Measurements from ENCODE around the gene PLXND1.

Gene PLXND1

GRCh38 chr3:129626744-129627349, 20.4 kb upstream of the PLXND1 start:
- DNase-seq (ENCODE audit: low read depth in 2 of 2): peak in 1 of 2 donors; percentile 64

DNA sequence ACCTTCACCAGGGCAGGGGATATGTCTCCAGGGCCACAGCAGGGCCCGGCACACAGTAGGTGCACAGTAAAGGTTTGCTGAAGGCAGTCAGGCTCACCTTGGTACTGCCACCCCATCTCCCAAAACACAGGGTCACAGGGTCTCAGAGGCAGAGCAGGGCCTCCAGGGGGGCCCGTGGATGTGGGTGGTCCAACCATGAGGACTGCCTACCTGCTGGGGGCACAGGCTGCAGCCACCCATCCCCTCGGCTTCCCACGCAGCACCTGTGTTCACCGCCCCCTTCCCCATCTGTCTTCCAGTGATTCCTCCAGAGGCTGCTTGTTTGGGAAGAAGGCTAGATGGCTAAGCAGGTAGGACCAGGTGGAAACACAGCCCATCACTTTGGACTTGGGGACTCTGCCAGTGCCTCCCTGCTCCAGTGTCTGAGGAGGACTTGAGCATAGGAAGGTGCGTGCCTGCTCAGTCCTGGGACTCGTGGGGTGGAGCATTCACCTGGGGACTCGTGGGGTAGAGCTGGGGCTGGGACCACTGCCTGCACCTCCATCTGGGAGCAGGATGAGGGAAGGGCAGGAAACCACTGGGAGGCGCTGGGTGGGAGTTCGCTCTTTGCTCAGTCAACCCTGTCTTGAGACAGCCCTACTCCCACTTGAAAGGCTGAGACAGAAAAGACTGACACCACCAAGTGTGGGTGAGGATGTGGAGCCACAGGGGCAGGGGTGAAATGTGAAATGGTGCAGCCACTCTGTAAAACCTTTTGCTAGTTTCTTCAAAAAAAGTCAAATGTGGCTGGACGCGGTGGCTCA, 18.8 kb upstream of the PLXND1 start:
- no peak for DNase-seq (ENCODE audit: low read depth in 2 of 2)

- no peak for DNase-seq (ENCODE audit: low read depth in 2 of 2)
These were observed 18.0 kb upstream of the PLXND1 start for GRCh38 chr3:129624347-129625071.

- DNase-seq (ENCODE audit: low read depth in 2 of 2): no peak
These were observed 17.1 kb upstream of the PLXND1 start for GRCh38 chr3:129623447-129624118.

DNA sequence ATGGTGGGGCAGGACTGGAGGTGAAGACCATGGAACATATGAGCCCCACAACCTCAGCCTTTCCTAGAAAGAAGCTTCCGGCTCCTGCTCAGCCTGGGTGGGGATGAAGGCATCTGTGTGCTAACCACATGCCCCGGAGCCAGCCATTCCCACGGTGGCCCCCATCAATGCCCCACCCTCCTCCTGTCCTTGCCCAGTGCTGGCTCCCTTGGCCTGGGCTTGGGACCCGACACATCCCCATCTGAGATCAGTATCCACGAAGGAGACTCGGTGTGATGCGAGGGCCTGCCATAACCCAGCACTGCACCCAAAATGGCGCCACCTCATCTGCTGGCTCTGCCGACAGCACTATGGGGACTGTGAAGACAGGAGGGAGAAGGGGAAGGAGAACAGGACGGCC, 16.5 kb upstream of the PLXND1 start:
- DNase-seq (ENCODE audit: low read depth in 2 of 2): no peak

DNA sequence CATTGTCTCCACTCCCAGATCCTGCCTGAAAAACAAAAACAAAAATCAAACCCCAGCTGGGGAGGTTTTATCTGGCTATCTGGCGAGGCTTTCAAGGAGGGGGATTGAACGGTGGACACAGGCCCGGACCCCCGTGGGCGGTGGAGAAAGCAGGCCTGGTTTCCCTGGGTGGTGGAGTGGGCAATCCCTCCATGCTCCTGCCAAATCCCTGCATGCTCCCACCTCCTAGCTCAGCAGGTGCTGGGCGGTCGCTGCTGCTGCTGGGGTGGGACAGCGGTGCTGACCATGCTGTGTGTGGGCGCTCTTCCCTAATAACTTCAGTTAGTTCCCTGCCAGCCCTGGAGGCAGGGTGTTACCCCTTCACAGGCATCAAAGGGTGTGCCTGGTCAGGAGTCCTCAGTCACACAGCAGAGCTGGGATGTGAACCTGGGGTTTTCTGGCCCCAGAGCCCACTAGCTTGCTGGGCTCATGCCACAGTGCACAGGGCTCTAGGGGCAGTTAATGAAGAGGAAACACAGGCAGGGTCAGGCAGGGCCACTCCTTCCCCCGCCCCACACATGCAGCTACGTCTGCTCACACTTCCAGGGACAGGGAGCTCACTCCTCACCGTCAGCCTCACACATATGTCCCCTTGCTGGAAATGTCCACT, 15.9 kb upstream of the PLXND1 start:
- DNase-seq (ENCODE audit: low read depth in 2 of 2): no peak

GRCh38 chr3:129621626-129622225, 15.2 kb upstream of the PLXND1 start:
- no peak for DNase-seq (ENCODE audit: low read depth in 2 of 2)

DNA sequence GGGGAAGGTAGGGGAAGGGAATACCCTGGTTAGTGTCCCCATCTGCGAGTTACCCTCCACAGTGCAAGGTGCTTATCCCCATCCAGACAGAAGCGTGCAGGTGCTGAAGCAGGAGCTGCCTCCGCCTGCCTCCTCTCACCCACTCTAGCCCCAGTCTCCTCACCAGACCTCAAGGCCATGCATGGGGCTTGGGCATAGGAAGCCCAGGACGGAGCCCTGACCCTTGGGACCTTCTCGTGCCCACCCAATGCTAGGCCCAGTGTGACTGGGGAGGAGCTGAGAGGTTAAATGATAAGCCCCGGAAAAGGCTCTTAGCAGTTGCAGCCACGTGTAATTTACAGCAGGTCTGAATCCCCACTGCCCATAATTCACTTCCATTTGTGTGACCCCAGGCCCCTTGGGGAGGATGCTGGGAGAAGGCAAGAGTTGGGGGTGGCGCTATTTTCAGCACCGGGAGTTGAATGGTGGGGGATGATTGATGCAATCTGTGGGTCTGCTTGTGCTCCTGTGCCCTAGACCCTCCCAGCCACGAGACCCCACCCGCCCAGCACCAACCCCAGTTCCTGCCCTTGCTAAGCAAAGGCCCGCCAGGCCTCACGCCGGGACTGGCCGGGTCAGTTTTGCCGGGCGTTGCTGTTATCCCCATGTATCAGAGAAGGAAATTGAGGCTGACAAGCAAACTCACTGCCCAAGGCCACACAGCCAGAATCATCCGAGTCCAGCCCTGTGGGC, 14.5 kb upstream of the PLXND1 start:
- DNase-seq (ENCODE audit: low read depth in 2 of 2): no peak

DNA sequence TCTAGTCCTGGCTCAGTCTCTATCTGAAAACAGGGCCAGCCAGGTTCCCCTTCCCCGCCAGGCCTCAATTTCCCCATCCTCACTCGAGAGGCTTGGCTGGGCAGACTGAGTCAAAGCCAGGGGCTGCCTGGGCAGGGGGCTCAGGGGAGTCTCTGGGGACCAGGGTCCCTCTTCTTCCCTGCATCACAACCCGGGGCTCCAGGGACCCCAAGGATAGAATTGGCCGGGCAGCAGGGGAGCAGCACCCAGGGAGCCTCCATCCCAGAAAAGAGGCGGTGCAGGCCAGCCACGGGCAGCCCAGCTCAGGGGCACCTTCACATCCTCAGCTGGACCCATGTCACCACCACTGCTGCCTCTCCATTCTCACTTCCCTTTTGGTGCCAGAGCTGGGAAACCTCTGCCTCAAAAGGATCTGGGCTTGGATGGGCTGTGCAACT, 13.3 kb upstream of the PLXND1 start:
- DNase-seq (ENCODE audit: low read depth in 2 of 2): no peak

- DNase-seq (ENCODE audit: low read depth in 2 of 2): no peak
These were observed 12.6 kb upstream of the PLXND1 start for GRCh38 chr3:129618901-129619671.

DNA sequence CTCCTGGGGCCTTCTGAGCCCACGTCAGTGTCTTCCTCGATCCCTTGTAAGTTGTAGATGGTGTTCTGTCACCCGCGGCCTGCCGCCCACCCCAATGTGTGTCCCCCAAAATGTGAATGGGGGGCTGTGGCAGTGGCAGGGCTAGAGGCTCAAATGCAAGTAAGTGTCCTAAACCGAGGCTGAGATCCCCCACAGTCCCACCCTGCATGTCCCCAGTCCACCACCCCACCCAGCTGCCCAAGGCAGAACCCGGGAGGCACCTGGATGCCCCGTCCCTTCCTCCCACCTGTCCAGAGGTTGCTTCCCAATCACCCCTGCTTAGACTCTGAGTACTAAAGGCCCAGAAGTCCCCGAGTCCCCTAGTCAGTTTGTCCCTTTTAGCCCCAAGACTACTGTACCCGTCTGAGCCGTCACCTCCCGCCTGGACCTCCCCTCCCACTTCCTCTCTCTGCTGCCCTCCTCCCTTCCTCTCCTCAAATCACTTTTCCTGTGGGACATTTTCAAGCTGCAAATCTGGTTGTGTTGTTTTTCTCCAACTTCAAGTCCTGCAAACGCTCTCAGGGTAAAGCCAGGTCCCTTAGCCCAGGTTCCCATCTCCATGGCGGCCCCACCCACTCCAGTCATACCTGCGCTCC, 11.8 kb upstream of the PLXND1 start:
- DNase-seq (ENCODE audit: low read depth in 2 of 2): no peak

- DNase-seq (ENCODE audit: low read depth in 2 of 2): no peak
These were observed 11.1 kb upstream of the PLXND1 start for GRCh38 chr3:129617381-129618185.

DNA sequence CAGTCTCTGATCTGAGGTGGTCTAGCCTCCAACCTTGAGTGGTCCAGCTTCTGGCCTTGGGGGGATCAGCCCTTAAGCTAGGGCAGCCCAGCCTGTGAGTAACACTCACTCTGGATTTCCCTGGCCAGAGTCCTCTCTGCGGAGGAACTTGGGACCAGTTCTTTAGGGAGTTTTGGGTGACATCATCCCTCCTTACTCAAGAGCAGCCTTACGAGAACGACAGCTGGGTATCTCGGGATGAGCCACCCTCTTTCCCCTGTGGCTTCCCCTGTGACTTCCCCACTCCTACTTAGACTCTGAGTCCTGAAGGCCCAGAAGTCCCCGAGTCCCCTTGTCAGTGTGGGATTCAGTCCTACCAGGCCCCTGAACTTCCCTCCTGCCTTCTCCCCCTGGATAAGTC, 10.2 kb upstream of the PLXND1 start:
- no peak for DNase-seq (ENCODE audit: low read depth in 2 of 2)

GRCh38 chr3:129616291-129616690, 9.8 kb upstream of the PLXND1 start:
- DNase-seq (ENCODE audit: low read depth in 2 of 2): no peak

DNA sequence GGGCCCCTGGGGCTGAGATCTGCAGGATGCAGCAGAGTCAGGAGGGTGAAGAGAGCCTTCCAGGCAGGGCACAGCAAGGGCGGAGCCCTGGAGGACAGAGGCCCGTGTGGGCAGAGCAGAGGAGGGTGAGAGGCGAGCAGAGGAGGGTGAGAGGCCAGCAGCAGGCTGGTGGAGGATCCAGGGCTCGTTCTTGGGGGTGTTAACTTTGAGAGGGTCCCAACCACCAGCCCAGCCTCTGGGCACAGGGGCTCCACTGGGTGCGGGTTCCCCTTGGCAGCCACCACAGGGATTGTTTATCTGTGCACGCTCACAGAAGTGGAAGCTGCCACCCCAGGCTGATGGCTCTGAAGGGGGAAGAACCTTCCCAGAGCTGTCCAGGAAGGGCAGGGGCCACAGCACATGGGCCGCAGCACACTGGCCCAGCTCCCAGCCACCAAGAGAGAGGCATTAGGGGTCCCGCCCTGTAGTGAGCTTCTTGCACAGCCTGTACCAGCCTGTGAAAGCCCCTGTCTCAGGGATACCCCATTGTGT, 9.3 kb upstream of the PLXND1 start:
- DNase-seq (ENCODE audit: low read depth in 2 of 2): no peak

GRCh38 chr3:129614927-129615363, 8.5 kb upstream of the PLXND1 start:
- no peak for DNase-seq (ENCODE audit: low read depth in 2 of 2)

- no peak for DNase-seq (ENCODE audit: low read depth in 2 of 2)
These were observed 8.0 kb upstream of the PLXND1 start for GRCh38 chr3:129614435-129614834.

- DNase-seq (ENCODE audit: low read depth in 2 of 2): no peak
These were observed 6.9 kb upstream of the PLXND1 start for GRCh38 chr3:129613367-129613740.
